Suprapubic skin (tissue), 4 donors: ENCODE data around the gene KCNT1. TPM values are rescaled to one million over a fixed set of nuclear protein-coding genes. Genes with fewer than 3 reads are reported as not detected.

ENCODE experiments used
- DNase-seq, 2 donors: peaks; one replicate each; pipeline ENCODE4 v3.0.0-alpha.2; 2019; ENCODE audit warnings: low spot score in 2 of 2
- H3K27ac ChIP-seq: fragments of 200-600 bp; sonication (generic); one replicate; pipeline ENCODE4 v1.5.1; 2019
- H3K27me3 ChIP-seq: fragments of 200-600 bp; sonication (generic); one replicate; pipeline ENCODE4 v1.5.1; 2019
- H3K36me3 ChIP-seq: fragments of 200-600 bp; sonication (generic); one replicate; pipeline ENCODE4 v1.5.1; 2019
- H3K4me1 ChIP-seq: fragments of 200-600 bp; sonication (generic); one replicate; pipeline ENCODE4 v1.5.1; 2019
- H3K4me3 ChIP-seq: fragments of 200-600 bp; sonication (generic); one replicate; pipeline ENCODE4 v1.5.1; 2019; ENCODE audit warnings: mild to moderate bottlenecking
- H3K9me3 ChIP-seq: fragments of 200-600 bp; sonication (generic); one replicate; pipeline ENCODE4 v1.5.1; 2019
- EP300 ChIP-seq: sonication (generic); formaldehyde crosslinking; IDR thresholded peaks from one replicate; pipeline ENCODE4 v1.6.1; 2017; ENCODE audit warnings: antibody characterized with exemption
- POLR2A ChIP-seq, 2 donors: fragments of 450-650 bp; IDR thresholded peaks; one replicate each; pipeline ENCODE4 v1.6.1; 2017; ENCODE audit warnings: antibody characterized with exemption in 2 of 2, mild to moderate bottlenecking in 2 of 2, moderate library complexity in 2 of 2
- POLR2AphosphoS5 ChIP-seq, 3 donors: sonication (generic); formaldehyde crosslinking; IDR thresholded peaks; one replicate each; pipeline ENCODE4 v1.6.1; 2017; ENCODE audit warnings: antibody characterized with exemption in 3 of 3
- WGBS: methylation state at CpG from one replicate; pipeline ENCODE4 v1.1.5; 2018; 5-methylcytosine and 5-hydroxymethylcytosine counted together
- total RNA-seq, 4 donors: library from RNA; depleted of rRNA; stranded (reverse); fragments of >200 nt; gene quantifications; one replicate each; pipeline ENCODE4 v1.1.0, GENCODE V29; 2016
- TF ChIP-seq, protein P1 (sequence below), 2 donors: fragments of 200-600 bp in 1 of 2; fragments of 450-650 bp in 1 of 2; sonication (generic) in 1 of 2; IDR thresholded peaks; one replicate each; pipeline ENCODE4 v1.5.1; 2016 to 2019; ENCODE audit warnings: antibody characterized with exemption in 2 of 2, mild to moderate bottlenecking in 1 of 2, moderate library complexity in 1 of 2

The KCNT1 gene
- total RNA-seq, 4 donors from 2014 or later: 0.10 to 0.23 TPM; not detected in 2

DNA sequence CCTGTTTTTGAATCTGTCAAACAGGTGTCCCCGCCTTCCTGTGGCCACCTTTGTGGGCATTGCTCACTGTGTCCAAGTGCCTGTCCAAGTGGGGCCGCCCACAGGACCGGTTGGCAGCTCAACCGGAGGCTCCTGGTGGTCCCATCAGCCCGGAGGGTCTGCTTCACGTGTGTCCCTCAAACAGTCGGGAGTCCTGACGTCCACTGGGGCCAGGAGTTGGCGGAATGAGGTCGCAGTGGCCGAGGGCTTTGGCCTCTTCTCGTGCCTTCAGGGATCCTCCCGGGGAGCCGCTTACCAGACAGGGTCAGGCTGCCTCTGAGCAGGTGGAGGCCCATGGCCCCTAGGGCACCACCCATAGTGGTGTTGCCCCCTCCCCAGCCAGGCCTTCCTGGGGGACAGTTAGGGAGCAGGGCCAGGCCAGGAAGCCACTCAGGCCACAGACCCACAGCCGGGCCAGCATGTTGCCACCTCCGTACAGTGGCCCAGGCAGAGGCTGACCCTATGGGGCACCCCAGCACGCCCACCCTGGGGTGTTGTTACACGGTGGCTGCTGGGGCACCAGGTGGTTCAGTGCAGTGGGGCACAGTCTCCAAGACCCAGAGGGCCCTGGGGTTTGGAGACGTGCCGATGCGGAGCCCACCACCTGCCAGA lies 69.5 kb downstream of the KCNT1 start:
- Histone ChIP-seq H3K27me3 (peaks cover 28% of the 10 kb centered on the region), H3K36me3 (no peaks in the 10 kb centered on the region), H3K9me3 (peaks cover under 1% of the 10 kb centered on the region), H3K27ac (no peak overlapping the region), H3K4me1 (no peaks in the 10 kb centered on the region), H3K4me3 (no peak overlapping the region)
- no peak for TF ChIP-seq POLR2A (IDR thresholded peaks at IDR 0.05)
- TF ChIP-seq, protein P1, sequence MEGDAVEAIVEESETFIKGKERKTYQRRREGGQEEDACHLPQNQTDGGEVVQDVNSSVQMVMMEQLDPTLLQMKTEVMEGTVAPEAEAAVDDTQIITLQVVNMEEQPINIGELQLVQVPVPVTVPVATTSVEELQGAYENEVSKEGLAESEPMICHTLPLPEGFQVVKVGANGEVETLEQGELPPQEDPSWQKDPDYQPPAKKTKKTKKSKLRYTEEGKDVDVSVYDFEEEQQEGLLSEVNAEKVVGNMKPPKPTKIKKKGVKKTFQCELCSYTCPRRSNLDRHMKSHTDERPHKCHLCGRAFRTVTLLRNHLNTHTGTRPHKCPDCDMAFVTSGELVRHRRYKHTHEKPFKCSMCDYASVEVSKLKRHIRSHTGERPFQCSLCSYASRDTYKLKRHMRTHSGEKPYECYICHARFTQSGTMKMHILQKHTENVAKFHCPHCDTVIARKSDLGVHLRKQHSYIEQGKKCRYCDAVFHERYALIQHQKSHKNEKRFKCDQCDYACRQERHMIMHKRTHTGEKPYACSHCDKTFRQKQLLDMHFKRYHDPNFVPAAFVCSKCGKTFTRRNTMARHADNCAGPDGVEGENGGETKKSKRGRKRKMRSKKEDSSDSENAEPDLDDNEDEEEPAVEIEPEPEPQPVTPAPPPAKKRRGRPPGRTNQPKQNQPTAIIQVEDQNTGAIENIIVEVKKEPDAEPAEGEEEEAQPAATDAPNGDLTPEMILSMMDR (IDR thresholded peaks at IDR 0.05): no peak
- no peak for DNase-seq
- WGBS: 82% methylated on average over 6 of the region's 21 CpGs

DNA sequence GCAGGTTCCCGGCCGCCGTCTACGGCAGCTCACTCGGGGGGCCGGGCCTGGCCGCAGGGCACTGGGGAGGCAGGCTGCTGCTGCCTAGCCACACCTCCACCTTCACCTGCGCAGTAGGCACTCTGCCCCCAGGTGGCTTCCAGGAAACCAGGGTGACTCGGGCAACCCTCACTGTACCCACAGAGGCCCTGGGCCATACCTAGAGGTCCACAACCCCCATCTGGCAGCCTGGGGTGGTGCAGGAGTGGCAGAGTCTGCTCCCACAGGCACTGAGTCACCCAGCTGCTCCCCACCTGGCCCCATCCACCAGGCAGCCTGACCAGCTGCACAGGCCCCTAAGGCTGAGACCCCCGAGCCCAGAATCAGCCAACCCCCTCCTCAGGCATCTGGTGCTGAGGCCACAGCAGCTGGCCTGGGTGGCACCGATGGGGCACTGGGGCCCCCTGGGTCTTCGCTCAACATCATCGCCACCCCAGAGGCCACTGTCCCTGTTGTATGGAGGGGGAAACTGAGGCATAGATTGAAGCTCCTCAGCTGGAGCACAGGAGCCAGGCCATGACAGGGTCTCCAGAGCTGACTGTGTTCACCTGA lies 70.2 kb downstream of the KCNT1 start:
- H3K27me3 ChIP-seq: peaks cover 30% of the 10 kb centered on the region
- TF ChIP-seq, protein P1 (IDR thresholded peaks at IDR 0.05): no peak
- TF ChIP-seq POLR2AphosphoS5 (IDR thresholded peaks at IDR 0.05): no peak
- TF ChIP-seq EP300: no peak
- no peak for TF ChIP-seq POLR2A (IDR thresholded peaks at IDR 0.05)
- no peak for DNase-seq
- H3K9me3 ChIP-seq: no peaks in the 10 kb centered on the region
- no peak overlapping the region for H3K4me3 ChIP-seq
- H3K36me3 ChIP-seq: no peaks in the 10 kb centered on the region
- H3K4me1 ChIP-seq: no peaks in the 10 kb centered on the region
- WGBS: no CpG with 5 or more reads among the region's 13 CpGs
- no peak overlapping the region for H3K27ac ChIP-seq

DNA sequence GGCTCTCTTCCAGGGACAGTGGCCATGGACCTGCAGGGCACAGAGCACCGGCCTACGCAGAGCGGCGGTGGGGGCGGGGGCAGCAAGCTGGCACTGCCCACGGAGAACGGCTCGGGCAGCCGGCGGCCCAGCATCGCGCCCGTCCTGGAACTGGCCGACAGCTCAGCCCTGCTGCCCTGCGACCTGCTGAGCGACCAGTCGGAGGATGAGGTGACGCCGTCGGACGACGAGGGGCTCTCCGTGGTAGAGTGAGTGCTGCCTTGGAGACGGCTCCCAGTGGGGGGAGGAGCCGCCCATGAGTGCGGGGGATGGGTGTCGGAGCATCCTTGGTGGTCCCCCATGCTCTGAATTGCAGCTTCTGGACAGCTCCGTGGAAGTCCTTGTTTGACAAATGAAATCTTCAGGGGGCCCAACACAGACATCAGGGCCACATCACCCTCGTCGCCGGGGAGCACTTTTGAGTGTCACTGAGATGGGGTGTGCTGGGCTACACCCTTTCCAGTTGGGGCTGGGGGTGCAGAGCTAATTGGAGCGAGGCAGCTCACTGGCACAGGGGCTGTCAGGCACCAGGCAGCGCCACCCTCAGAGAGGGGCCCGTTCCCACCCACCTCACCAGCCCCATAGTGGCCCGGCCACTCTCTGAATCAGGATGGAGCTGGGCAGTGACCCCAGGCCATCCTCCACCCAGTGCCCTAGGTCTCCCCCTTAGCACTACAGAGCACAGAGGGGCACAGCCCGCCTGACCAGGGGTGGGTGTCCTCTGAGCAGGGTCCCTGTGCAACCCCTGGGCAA lies 70.9 kb downstream of the KCNT1 start:
- DNase-seq: no peak
- Histone ChIP-seq H3K27ac (no peak overlapping the region), H3K4me3 (no peak overlapping the region), H3K27me3 (peaks cover 29% of the 10 kb centered on the region), H3K4me1 (no peaks in the 10 kb centered on the region), H3K9me3 (no peaks in the 10 kb centered on the region), H3K36me3 (no peaks in the 10 kb centered on the region)
- no CpG with 5 or more reads among the region's 36 CpGs for WGBS
- TF ChIP-seq EP300: no peak
- no peak for TF ChIP-seq POLR2AphosphoS5 (IDR thresholded peaks at IDR 0.05)
- TF ChIP-seq POLR2A (IDR thresholded peaks at IDR 0.05): no peak
- TF ChIP-seq, protein P1 (IDR thresholded peaks at IDR 0.05): no peak

- TF ChIP-seq EP300: no peak
Observed at GRCh38 chr9:135773530-135774238, 71.7 kb downstream of the KCNT1 start.

GRCh38 chr9:135774239-135774747 lies 72.3 kb downstream of the KCNT1 start:
- no peaks in the 10 kb centered on the region for H3K4me1 ChIP-seq
- no peak overlapping the region for H3K4me3 ChIP-seq
- H3K27me3 ChIP-seq: peaks cover 29% of the 10 kb centered on the region
- no peaks in the 10 kb centered on the region for H3K9me3 ChIP-seq
- no peak overlapping the region for H3K27ac ChIP-seq
- DNase-seq: no peak
- TF ChIP-seq POLR2AphosphoS5 (IDR thresholded peaks at IDR 0.05): no peak
- TF ChIP-seq, protein P1 (IDR thresholded peaks at IDR 0.05): no peak
- TF ChIP-seq EP300: no peak
- no peak for TF ChIP-seq POLR2A (IDR thresholded peaks at IDR 0.05)
- WGBS: 83% methylated on average over 13 of the region's 15 CpGs
- no peaks in the 10 kb centered on the region for H3K36me3 ChIP-seq

More at GRCh38 chr9:135773530-135774238, 71.7 kb downstream of the KCNT1 start:
- H3K4me3 ChIP-seq: no peak overlapping the region
- 85% methylated on average over 8 of the region's 11 CpGs for WGBS
- no peaks in the 10 kb centered on the region for H3K4me1 ChIP-seq
- H3K27ac ChIP-seq: no peak overlapping the region
- H3K36me3 ChIP-seq: no peaks in the 10 kb centered on the region
- DNase-seq: no peak
- H3K27me3 ChIP-seq: peaks cover 29% of the 10 kb centered on the region
- no peaks in the 10 kb centered on the region for H3K9me3 ChIP-seq
